Stimulated activated CD8-positive, alpha-beta memory T cell treated with anti-CD3 and anti-CD28 coated beads, Interleukin-12 subunit alpha, Interleukin-12 subunit beta, amount 100 ng/mL, for 1 hour (primary cell): ENCODE results near the gene KCNA3.
"Not testable (repeated sequence)": the region's sequence is repeated elsewhere in the genome, so short reads cannot be mapped to it uniquely, and the experiment has no call there.

Experiments used
- DNase-seq: peaks from one replicate; pipeline ENCODE4 v3.0.0-alpha.2; 2020; ENCODE audit warnings: low read depth

KCNA3 gene

DNA sequence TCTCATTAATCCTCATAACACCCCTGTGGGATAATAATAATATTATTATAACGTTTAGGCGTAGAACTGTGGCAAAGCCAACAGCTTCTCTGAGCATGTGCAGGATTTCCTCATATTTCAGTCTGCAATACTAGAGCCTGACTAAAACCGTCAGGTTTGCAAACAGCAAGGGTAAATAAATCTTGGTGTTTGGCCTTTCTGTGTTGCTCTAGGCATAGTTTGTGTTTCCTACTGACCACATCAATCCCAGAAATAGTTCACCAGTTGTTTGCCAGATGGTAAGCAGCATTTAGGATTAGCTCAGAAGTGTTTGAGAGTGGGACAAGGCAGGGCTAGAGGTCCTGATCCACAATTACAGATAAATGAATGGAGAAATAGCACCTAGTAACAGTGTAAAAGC lies 2.8 kb upstream of the KCNA3 start:
- DNase-seq, result no peak

DNA sequence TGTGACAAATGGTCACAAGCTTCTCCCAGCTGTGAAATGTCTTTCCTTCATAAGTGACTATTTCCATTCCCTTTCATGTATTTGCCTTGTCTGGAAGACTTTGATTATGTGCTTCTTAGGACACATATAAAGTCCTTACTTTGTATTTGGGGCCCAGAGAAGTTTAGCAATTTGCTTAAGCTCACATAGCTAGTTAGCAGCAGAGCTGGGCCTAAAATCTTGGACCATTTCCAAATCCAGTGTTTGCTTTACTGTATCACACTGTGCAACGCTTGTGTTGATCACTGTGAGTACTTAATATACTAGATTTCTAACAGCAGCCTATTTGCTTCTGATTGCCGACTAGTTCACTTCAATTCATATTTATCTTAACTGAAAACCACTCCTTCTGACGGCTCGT lies 2.2 kb upstream of the KCNA3 start:
- no peak for DNase-seq

DNA sequence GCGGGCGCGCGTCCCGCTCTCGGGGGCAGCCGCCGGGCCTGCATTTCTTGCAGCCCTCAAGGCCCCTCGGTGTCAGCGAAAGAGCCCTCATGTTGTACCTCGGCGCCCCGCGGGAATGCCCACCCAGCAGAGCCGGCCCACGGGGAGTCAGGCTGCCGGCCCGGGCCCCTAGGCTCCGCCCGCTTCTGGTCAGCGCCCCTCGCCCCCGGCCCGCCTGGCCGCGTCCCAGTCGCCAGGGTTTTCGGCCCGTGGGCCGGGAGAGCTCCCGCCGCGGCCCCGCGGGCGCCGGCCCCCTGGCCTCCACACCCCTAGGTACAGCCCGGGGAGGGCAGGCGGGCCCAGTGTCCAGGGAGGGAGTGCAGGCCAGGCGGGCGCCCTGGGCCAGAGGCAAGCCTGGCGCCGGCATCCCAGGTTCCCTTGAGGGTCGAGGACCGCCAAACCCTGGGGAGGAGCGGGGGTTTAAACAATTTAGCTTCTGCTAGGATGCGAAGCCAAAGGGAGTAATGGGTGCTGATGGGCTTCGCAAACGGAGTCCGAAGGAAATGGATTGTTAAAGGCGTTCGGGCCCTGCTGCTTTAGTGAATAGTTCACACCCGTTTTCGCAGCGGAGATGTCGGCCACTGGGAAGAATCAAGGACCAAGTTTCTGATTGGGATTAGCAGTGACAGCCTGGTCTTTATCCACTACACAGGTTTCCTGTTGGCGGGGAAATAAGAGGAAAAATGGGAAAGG lies 486 bp upstream of the KCNA3 start:
- DNase-seq, result no peak

DNA sequence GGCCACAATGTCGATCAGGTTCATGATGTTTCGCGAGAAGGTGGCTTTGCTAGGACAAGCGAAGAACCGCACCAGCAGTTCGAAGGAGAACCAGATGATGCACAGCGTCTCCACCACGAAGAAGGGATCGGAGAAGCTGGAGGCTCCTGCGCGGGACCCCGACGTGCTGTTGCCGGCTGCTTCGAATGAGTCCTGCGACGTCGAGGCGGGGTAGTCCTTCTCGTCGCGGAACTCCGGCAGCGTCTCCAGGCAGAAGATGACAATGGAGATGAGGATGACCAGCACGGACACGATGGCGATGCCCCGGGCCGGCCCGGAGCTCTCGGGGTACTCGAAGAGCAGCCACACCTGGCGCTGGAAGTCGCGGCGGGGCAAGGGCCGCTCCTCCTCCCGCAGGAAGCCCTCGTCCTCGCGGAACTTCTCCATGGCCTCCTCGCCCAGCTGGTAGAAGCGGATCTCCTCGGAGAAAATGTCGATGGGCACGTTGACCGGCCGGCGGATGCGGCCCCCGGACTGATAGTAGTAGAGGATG lies 869 bp downstream of the KCNA3 start:
- no peak for DNase-seq

DNA sequence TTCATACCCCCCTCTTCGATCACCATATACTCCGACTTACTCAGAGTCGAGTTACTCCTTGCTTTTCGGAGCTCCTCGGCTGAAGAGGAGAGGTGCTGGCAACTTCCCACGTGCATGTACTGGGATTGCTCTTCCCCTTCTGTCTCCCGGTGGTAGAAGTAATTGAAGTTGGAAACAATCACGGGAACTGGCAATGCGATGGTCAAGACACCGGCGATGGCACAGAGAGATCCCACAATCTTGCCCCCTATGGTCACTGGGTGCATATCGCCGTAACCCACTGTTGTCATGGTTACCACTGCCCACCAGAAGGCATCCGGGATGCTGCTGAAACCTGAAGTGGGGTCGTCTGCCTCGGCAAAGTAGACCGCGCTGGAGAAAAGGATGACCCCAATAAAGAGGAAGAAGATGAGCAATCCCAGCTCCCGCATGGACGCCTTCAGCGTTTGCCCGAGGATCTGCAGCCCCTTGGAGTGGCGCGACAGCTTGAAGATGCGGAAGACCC lies 1.5 kb downstream of the KCNA3 start:
- DNase-seq, result no peak

DNA sequence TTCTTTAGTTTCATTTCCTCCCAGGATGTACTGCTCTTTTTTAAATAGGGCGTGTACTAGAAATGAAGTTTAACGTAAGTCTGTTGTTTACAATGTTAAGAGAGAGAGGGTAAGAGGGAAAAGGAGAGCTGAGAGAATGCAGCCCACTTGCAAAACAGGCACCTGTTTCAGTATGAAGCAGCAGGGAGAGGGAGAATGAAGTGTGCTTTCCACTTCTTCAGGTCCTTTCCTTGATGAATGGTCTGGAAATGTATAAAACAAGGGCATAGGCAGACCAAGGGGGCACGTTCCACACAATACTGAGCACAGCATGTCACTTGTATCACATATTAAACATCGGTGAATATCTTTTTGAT lies 2.0 kb downstream of the KCNA3 start:
- DNase-seq, result no peak

DNA sequence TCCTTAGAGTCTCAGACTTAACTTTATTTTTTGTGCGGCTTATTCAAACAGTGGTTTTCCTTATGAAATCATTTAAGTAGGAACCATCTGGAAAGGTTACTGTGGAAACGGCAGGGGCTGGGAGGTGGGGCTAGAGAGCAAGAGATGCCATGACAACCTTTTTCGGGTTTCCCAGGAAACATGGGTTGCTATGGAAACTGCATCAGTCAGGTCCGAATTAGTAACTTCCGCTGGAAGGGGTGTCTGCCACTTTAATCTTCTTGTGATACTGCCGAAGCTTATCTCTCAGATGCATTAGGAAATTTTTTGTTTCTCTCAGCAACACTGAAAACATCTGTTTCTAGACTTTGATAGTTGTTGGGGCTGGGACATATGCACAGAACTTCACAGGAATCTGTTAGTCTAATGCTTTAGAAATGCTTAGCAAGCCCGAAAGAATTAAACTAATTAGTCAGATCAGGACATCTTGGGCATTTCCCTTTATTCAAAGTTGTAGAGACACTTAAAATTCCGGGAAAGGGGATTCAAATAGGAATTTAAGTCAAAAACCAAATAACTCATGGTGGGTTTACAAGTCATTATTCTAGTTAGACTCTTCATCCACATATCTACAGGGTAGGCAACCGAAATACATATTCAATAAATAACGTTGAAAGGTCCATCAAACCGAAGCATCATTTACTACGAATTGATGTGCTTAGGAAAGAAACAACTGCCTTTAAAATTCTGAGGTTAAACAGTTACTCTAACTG lies 2.6 kb downstream of the KCNA3 start:
- peak; percentile 64 for DNase-seq

DNA sequence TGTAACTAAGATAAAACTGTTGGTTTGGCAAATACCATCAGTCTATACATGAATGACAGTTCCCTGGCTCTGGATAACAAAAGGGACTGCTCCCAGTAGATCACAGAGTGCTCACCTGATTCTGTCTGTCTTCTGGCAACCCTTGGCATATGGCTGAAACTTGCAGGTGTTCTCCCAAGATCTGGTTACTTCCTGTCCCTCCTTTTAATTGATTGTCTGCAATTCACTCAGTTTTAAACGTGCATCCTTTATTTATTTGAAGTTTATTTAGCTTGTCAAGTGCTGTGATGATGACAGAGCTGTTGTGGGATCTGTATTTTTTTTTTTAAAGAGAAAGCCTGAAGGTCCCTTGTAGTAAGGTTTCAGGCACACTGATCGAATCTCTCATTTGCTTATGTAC lies 3.4 kb downstream of the KCNA3 start:
- no peak for DNase-seq

DNA sequence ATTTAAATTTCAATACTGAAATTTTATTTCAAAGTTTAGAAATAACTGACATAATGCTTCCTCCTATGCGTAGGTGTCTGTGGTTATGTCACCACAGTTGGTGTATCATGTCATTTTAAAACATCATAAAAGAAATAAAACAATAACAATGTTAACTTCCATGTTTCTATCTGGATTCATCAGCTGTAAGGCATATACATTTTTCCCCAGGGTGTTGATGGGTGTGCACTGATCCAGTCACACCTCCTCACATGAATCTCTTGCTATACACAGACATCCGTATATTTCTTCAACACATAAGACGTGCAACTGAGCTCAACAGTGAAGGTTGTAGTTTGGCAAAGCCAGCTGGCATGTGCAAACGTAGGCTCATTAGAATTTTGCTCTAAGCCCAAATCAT lies 6.2 kb downstream of the KCNA3 start:
- DNase-seq, result no peak

DNA sequence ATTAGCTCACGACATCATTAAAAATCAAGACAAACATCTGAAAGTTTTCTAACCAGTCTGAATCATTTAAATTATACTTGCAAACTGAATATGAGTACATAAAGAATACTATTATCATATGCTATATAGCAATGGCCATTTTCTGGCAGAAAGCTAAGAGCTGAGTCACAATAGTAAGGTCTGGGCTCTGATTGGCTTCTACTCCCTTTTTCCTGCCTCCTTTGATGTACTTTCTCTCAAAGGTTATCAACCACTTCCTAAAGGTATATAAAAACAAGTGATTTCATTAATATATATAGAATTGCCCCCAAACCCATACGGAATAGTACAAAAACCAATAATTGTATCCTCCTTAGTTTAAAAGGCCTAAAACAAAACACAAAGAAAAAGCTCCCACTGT lies 7.0 kb downstream of the KCNA3 start:
- DNase-seq, result no peak

DNA sequence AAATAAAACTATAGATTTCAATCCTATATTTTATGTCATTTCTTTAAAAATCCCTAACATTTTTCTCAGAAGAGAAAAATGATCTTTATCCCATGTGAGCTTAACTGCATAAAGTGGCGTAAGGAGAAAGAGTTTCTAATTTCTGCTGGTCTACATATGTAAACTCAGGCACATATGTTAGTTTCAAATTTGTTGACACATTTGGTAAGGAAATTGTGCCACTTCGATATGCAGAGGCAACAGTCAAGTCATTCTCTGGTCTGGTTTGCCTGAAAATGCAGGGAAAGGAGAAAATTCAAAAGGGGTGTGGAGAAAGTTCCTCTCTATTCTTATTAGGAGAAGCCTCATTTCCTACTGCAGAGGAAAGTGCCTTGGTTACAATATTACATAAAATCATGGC lies 11.5 kb downstream of the KCNA3 start:
- DNase-seq, result no peak

DNA sequence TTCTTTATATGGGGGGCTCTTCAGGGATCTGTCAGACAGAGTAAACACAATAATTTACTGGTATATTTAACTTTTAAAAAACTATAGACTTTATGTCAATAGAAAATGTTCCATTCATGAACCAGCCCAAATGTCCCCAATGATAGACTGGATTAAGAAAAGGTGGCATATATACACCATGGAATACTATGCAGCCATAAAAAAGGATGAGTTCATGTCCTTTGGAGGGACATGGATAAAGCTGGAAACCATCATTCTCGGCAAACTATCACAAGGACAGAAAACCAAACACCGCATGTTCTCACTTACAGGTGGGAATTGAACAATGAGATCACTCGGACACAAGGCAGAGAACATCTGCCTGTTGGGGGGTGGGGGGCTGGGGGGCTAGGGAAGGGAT lies 15.2 kb downstream of the KCNA3 start:
- not testable (repeated sequence) for DNase-seq

DNA sequence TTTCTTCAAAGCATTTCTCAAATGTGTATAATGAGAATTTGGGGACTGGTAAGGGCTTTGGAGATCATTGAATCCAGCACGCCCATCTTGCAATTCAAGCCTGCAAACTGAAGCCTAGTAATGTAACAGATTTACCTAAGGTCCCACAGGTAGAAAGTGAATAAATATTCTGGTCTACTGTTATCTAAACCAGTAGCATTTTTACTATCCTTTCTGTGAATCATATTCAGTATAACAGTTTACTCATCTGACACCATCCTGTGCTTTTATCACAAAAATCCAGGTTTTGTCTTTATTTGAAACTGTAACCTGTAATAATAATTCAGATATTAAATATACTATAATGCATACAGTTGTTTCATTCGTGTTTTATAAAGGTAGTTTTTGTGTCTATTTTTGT lies 17.4 kb downstream of the KCNA3 start:
- DNase-seq, result no peak

DNA sequence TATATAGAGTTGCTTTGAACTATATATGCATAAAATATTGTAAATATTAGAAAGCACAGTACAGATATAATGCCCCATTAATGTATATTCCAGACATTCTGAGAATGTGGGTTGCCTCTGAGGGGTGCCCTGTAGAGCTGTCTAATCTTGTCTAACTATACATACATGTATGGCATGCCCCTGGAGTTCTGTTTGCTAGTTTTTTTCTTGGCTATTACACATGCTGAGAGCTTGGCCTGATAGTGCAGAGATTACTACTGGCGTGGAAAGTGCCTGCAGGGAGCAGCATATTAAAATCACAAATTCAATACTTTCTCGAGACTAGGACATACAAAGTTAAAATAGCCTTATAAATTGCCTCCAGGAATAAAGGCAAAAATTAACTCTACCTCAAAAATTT lies 24.1 kb downstream of the KCNA3 start:
- no peak for DNase-seq

DNA sequence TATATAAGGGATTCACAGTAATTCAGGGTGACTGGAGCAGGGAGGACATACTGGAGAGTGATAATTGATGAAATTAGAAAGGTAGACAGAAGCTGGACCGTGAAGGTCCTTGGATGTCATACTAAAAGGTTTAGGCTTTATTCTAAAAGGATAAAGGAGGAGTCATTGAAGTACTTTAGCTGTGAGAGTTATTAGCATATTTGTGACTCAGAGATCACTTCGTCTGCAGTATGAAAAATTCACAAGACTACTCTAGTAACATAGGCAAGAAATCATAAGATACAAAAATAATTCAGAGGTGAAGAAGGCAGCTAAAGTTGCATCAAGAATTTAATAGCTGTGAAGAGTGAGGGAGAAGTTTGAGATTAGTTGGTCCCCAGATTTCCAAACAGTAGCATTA lies 26.3 kb downstream of the KCNA3 start:
- DNase-seq, result no peak

DNA sequence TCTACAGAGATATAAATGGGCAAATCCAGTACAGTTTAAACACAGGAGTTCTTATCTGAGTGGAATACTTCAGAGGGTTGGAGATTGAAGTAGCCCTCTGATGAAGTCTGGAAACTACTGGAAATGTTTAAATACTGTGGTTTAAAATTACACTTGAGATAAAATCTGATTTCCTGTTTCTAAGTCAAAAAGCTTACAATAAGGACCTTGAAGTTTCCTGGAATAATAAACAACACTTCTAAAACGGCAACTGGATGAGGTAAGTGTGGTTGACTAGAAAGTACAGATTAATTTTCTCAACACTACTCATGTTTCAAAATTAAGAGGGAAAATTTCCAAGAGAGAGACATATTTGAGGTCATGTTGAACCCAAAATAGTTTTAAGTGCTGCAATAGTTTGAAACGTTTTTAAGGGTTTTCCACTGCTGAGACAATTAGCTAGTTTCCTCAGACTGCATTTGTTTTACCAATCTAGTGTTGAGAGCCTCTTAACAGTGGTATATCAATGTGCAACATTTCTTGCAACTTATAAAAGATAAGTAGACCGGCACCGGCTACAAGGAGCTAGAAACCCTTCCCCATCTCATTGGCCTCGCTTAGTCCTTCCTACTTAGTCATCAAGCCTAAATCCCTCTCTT lies 27.4 kb downstream of the KCNA3 start:
- DNase-seq, result no peak

DNA sequence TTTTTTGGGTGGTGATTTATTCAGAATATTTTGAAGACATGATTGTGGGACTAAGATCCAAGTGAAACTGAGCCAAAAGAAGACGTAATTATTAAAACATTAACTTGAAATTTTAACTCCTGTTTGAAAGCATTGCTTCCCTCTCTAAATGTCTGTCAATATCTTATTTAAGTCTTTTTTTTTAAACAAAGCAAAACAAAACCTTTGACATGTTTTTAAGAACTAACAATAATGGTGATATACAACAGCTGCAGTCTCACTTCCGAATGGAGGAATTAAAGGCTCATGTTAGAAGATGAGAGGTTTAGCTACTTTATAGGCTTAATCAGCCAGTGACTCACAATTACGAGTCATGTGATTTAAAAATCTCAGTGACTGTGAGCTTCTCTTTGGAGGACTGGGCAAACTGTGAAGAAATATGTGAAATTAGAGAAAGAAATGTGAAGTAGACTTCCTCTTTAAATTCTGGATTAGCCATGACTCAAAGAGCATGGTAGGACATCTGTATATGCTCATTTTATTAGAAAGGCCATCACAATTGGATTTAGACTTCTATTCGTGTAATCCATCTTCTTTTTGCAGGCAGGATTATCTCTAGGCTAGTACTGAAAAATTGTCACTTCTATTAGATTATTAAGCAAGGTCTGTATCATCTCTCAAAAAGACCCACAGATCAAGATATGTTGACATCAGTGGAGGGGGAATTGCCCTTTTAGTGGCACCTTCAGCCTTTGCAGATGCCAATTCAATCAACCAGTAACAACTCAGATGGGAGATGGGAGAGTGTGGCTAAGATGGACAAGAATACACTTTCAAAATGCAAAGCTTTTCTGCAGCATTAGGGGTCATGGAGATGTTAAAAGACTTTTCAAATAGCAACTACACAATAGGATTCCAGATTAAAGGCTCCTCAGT lies 28.7 kb downstream of the KCNA3 start:
- no peak for DNase-seq

DNA sequence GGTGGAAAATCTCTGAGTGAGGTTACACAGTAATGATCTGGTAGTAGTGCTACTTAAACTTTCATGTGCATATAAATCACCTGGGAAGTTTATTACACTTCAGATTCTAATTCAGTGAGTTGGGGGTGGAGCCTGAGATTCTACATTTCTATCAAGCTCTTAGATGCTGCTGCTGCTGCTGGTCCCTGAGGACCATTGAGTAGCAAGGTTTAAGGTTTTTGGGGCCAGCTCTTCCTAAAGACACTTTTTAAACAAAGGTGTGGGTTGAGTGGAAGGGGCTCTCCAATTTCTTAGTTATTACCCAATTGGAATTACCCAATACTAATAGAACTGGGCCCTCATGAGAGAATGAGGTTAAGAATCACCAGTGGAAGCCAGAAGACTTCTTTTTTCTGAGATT lies 29.5 kb downstream of the KCNA3 start:
- no peak for DNase-seq

DNA sequence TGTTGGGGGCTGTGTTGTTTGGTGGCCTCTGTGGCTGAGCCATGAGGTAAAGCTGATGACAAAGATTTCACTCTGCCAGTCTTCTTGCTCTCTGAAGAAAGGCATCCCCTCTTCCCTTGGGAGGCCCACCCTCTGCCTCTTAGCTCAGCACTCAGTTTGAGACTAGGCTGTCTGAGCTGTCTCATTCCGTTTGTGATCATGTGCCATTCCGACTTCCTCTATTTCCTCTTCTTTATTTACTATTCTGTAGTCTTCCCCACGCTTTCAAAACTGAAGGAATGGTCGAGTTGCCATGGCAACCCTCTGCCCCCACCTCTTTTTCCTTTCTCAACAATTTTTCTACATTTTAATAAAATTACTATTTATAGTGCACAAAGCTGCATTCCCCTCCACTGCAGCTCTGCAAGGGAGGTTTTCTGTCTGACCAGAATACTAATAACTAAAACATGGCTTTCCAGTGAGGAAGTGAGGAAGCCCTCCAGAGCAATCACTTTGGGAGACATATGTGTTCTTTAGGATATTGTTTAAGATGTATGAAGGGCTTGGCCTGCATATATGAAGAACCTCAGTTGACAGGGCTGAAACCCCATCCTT lies 30.8 kb downstream of the KCNA3 start:
- no peak for DNase-seq

DNA sequence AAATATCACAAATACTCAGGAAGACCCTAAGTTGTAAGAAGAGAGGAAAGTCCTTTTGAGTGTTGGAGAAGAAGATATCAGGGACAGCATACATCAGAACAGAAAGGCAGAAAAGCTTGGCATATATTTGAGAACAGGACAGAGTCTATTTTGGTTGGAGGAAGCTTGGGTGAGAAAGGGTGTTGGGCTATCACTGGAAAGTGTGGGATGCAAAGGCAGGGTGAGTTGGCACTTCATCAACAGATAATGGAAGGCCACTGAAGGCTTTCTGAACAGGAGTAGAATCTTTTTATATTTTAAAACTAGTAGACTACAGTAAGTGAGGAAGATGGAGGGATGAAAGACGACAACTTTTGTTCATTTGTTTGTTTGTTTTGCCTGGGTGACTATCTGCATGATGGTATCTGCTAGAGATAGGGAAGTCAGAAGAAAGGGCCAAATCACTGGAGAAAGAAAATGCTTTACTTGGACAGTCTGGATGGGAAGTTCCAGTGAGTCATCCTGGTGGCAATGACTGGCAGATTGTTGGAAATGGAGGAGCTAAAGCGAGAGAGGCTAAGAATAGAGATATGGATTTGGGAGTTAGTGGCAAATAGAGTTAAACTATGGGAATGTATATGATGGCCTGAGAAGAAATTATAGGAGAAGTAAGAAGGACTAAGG lies 34.9 kb downstream of the KCNA3 start:
- DNase-seq, result no peak

DNA sequence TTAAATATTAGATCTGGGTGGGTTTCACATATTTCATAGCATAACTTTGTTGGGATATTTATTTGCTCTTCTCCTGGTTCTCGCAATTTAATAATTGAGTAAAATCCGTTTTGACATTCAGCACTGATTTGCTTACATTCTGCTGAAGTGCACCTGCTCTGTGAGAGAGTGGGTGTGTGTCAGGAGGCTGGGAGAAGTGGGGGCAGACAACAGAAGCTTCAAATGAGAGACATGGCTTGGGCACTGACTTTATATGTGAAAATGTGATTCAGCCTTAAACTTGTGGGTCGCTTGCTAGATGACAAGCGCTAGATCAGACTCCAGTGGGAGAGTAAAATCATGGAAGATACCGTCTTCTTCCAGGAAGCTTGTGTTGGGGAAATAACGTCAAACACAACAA lies 36.2 kb downstream of the KCNA3 start:
- DNase-seq, result no peak
